ENCODE measurements around the gene UBAC2. TPM values are rescaled to one million over a fixed set of nuclear protein-coding genes. Genes with fewer than 3 reads are reported as not detected.

Gene UBAC2
- total RNA-seq, 1 donor from 2014 or later, result 44.3 TPM

DNA sequence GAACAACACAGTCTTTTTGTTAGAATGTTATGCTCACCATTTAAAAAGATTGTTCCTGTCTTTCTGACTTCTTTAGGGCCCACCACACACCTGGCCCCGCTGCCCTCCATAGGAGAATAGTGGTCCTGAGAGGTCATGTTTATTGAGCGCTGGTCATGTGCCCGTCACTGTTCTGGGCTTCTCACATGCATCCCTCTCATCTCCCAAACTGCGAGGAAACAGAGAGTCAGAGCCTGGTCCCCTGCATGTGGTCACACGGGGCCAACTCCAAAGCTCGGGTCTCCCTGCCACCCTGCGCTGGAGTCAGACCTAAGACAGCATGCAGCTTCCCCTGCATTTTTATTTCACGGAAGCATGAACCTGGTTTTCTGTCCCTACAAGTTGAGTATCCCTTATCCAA lies 177.0 kb downstream of the UBAC2 start:
- Histone ChIP-seq H3K9me3 (replicated peaks) (no peaks in the 10 kb centered on the region), H3K27me3 (ENCODE audit: low read depth) (no peaks in the 10 kb centered on the region), H3K27ac (replicated peaks) (no peak overlapping the region), H3K4me3 (no peak overlapping the region), H3K36me3 (peaks cover 26% of the 10 kb centered on the region), H3K4me1 (peaks cover 27% of the 10 kb centered on the region)
- intact Hi-C loops (cut with micrococcal nuclease), result no loop called here
- DNase-seq, result no peak
- TF ChIP-seq, protein P1, sequence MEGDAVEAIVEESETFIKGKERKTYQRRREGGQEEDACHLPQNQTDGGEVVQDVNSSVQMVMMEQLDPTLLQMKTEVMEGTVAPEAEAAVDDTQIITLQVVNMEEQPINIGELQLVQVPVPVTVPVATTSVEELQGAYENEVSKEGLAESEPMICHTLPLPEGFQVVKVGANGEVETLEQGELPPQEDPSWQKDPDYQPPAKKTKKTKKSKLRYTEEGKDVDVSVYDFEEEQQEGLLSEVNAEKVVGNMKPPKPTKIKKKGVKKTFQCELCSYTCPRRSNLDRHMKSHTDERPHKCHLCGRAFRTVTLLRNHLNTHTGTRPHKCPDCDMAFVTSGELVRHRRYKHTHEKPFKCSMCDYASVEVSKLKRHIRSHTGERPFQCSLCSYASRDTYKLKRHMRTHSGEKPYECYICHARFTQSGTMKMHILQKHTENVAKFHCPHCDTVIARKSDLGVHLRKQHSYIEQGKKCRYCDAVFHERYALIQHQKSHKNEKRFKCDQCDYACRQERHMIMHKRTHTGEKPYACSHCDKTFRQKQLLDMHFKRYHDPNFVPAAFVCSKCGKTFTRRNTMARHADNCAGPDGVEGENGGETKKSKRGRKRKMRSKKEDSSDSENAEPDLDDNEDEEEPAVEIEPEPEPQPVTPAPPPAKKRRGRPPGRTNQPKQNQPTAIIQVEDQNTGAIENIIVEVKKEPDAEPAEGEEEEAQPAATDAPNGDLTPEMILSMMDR (IDR thresholded peaks at IDR 0.05; ENCODE audit: borderline replicate concordance), result no peak

- no peak overlapping the region for H3K27ac ChIP-seq (replicated peaks)
- intact Hi-C loops (cut with micrococcal nuclease), result no loop called here
- no peaks in the 10 kb centered on the region for H3K9me3 ChIP-seq (replicated peaks)
- H3K27me3 ChIP-seq (ENCODE audit: low read depth), result no peaks in the 10 kb centered on the region
- TF ChIP-seq, protein P1 (IDR thresholded peaks at IDR 0.05; ENCODE audit: borderline replicate concordance), result no peak
- H3K36me3 ChIP-seq, result peaks cover 24% of the 10 kb centered on the region
- peaks cover 30% of the 10 kb centered on the region for H3K4me1 ChIP-seq
- no peak for DNase-seq
- no peak overlapping the region for H3K4me3 ChIP-seq
Observed at GRCh38 chr13:99378985-99379733, 178.5 kb downstream of the UBAC2 start.

DNA sequence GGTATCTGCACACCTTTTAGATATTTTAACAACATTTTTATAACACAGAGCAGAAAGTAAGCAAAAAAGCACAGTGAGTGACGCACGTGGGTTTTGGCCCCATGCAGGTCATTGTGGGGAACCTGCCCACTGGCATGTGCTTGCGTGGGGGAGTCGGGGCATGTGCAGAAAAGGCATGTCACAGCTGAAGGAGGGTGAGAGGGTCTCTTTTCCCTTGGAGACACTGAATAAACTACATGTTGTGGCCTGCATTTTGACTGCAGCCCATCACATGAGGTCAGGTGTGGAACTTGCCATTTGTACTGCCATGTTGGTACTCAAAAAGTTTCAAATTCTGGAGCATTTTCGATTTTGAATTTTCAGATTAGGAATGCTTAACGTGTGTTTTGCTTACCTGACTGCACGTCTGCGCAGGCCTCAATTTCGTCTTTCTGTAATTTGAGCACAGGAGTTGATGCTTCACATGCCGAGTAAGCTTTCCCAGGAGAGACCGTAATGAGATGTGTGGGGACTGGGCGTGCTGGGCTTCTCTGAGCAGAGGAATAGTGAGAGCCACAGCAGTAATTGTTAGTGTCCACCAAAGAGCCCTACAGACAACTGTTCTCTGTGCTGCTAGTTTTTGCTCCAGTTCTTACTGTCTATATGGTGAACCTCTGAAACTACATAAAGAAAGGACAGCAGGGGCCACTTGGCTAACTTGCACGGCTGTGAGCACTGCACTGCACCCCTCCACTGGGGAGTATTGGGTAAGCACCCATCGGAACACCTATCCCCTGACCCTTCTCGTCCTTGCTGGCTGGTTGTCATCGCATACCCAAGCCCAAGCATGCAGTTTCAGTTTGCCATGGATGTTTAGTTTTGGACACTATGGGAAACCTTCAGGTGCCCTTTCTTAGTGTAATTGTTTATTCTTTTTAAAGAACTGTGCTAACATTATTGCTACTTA lies 179.5 kb downstream of the UBAC2 start:
- Histone ChIP-seq H3K36me3 (peaks cover 27% of the 10 kb centered on the region), H3K27me3 (ENCODE audit: low read depth) (no peaks in the 10 kb centered on the region), H3K4me1 (peaks cover 30% of the 10 kb centered on the region), H3K4me3 (no peak overlapping the region), H3K9me3 (replicated peaks) (no peaks in the 10 kb centered on the region), H3K27ac (replicated peaks) (peak overlapping the region; percentile 49)
- TF ChIP-seq, protein P1 (IDR thresholded peaks at IDR 0.05; ENCODE audit: borderline replicate concordance), result no peak
- no peak for DNase-seq
- intact Hi-C loops (cut with micrococcal nuclease), result no loop called here

- H3K4me3 ChIP-seq, result no peak overlapping the region
- H3K27ac ChIP-seq (replicated peaks), result peak overlapping the region; percentile 49
- no peaks in the 10 kb centered on the region for H3K27me3 ChIP-seq (ENCODE audit: low read depth)
- peaks cover 36% of the 10 kb centered on the region for H3K36me3 ChIP-seq
- DNase-seq, result no peak
- intact Hi-C loops (cut with micrococcal nuclease), result no loop called here
- H3K4me1 ChIP-seq, result peaks cover 30% of the 10 kb centered on the region
- no peaks in the 10 kb centered on the region for H3K9me3 ChIP-seq (replicated peaks)
- TF ChIP-seq, protein P1 (IDR thresholded peaks at IDR 0.05; ENCODE audit: borderline replicate concordance), result no peak
Observed at GRCh38 chr13:99380921-99381645, 180.4 kb downstream of the UBAC2 start.

GRCh38 chr13:99381766-99382165 lies 181.1 kb downstream of the UBAC2 start:
- Histone ChIP-seq H3K4me1 (peaks cover 30% of the 10 kb centered on the region), H3K27me3 (ENCODE audit: low read depth) (no peaks in the 10 kb centered on the region), H3K27ac (replicated peaks) (no peak overlapping the region), H3K9me3 (replicated peaks) (no peaks in the 10 kb centered on the region), H3K4me3 (no peak overlapping the region), H3K36me3 (peaks cover 39% of the 10 kb centered on the region)
- intact Hi-C loops (cut with micrococcal nuclease), result no loop called here
- DNase-seq, result no peak
- TF ChIP-seq, protein P1 (IDR thresholded peaks at IDR 0.05; ENCODE audit: borderline replicate concordance), result no peak

Measured in left ventricle myocardium inferior (tissue), 1 donor.